Peyer's patch (tissue), 4 donors: Measurements from ENCODE around the gene NRXN3. TPM values are rescaled to one million over a fixed set of nuclear protein-coding genes. Genes with fewer than 3 reads are reported as not detected.

ENCODE experiments used
- DNase-seq, 3 donors: peaks; one replicate each; pipeline ENCODE4 v3.0.0-alpha.2; 2017 to 2019
- H3K27ac ChIP-seq, 4 donors: fragments of 200-600 bp; sonication (generic); one replicate each; pipeline ENCODE4 v1.5.1; 2016 to 2019
- H3K27me3 ChIP-seq, 2 donors: fragments of 200-600 bp; sonication (generic); one replicate each; pipeline ENCODE4 v1.5.1; 2019
- H3K36me3 ChIP-seq, 3 donors: fragments of 200-600 bp; sonication (generic); one replicate each; pipeline ENCODE4 v1.5.1; 2016 to 2019
- H3K4me1 ChIP-seq, 4 donors: fragments of 200-600 bp; sonication (generic); one replicate each; pipeline ENCODE4 v1.5.1; 2016 to 2019
- H3K4me3 ChIP-seq, 4 donors: fragments of 200-600 bp; sonication (generic); 1 replicate in 3 of 4; 2 replicates in 1 of 4; pipeline ENCODE4 v1.5.1; 2016 to 2019; ENCODE audit warnings: mild to moderate bottlenecking in 1 of 4
- H3K9me3 ChIP-seq, 4 donors: fragments of 200-600 bp; sonication (generic); one replicate each; pipeline ENCODE4 v1.5.1; 2016 to 2019; ENCODE audit warnings: mild to moderate bottlenecking in 1 of 4
- POLR2A ChIP-seq, 2 donors: fragments of 450-650 bp; IDR thresholded peaks; one replicate each; pipeline ENCODE4 v1.5.1; 2017; ENCODE audit warnings: antibody characterized with exemption in 2 of 2, mild to moderate bottlenecking in 2 of 2, moderate library complexity in 2 of 2
- total RNA-seq, 4 donors: library from RNA; depleted of rRNA; stranded (reverse); fragments of >200 nt; gene quantifications; one replicate each; pipeline ENCODE4 v1.1.0, GENCODE V29; 2016
- TF ChIP-seq, protein P1 (sequence below), 6 experiments: fragments of 450-650 bp in 4 of 6; fragments of 200-600 bp in 2 of 6; sonication (generic) in 1 of 6; IDR thresholded peaks; one replicate each; pipeline ENCODE4 v1.5.1; 2017 to 2019; ENCODE audit warnings: antibody characterized with exemption in 6 of 6, mild to moderate bottlenecking in 3 of 6, moderate library complexity in 1 of 6

NRXN3 gene
- total RNA-seq, 4 donors from 2014 or later = 1.6 to 10.2 (median 4.4) TPM

DNA sequence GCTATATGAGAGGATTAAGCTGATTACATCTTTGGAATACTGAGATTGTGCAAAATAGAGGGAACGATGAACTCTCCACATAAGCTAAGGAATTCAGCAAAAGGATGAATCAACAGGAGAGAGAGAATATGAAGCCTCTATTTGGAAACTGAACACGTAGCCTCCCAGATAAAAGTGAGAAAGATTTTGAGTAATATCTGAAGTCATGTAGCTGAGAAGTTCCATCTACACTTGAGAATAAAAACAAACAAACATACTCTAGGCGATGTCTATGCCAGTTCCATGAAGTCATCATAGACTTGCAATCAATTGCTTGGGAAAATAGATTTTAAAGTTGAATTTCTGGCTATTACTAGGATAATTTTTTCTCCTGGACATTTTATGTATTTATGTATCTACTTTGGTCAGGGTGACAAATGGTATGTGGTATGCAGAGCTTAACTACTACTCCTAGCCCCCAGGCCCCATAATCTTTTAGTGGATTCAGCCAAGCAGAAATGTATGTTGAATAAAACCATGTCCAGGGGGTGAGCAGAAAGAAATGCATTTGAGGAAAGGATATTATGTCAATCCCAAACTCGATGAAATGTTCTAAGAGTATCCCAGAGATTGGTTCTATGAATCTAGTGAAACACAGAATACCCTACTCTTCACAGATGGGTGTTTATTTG is 1413.7 kb downstream of the NRXN3 start:
- Histone ChIP-seq H3K27ac (no peak overlapping the region), H3K9me3 (no peaks in the 10 kb centered on the region), H3K4me1 (no peaks in the 10 kb centered on the region), H3K27me3 (no peaks in the 10 kb centered on the region), H3K4me3 (no peak overlapping the region), H3K36me3 (no peaks in the 10 kb centered on the region)
- TF ChIP-seq, protein P1, sequence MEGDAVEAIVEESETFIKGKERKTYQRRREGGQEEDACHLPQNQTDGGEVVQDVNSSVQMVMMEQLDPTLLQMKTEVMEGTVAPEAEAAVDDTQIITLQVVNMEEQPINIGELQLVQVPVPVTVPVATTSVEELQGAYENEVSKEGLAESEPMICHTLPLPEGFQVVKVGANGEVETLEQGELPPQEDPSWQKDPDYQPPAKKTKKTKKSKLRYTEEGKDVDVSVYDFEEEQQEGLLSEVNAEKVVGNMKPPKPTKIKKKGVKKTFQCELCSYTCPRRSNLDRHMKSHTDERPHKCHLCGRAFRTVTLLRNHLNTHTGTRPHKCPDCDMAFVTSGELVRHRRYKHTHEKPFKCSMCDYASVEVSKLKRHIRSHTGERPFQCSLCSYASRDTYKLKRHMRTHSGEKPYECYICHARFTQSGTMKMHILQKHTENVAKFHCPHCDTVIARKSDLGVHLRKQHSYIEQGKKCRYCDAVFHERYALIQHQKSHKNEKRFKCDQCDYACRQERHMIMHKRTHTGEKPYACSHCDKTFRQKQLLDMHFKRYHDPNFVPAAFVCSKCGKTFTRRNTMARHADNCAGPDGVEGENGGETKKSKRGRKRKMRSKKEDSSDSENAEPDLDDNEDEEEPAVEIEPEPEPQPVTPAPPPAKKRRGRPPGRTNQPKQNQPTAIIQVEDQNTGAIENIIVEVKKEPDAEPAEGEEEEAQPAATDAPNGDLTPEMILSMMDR (IDR thresholded peaks at IDR 0.05) = no peak
- no peak for TF ChIP-seq POLR2A (IDR thresholded peaks at IDR 0.05)
- no peak for DNase-seq

DNA sequence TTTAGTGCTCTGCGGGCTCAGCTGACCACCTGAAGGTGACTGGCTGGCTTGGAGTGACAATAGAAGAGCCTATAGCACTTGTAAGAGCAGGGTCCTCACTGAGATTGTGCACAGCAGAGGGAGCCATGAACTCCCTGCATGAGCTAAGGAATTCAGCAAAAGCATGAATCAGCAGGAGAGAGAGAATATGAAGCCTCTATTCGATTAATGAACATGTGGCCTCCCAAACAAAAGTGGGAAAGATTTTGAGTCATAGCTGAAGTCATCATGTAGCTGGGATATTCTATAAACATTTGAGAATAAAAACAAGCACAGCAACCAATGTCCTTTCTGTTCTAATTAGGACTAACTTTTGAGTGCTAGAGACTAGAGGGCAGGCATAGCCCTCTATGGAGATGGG is 1414.5 kb downstream of the NRXN3 start:
- H3K4me3 ChIP-seq = no peak overlapping the region
- no peaks in the 10 kb centered on the region for H3K9me3 ChIP-seq
- no peaks in the 10 kb centered on the region for H3K27me3 ChIP-seq
- no peak for DNase-seq
- no peaks in the 10 kb centered on the region for H3K36me3 ChIP-seq
- no peaks in the 10 kb centered on the region for H3K4me1 ChIP-seq
- H3K27ac ChIP-seq = no peak overlapping the region
- TF ChIP-seq, protein P1 (IDR thresholded peaks at IDR 0.05) = no peak
- no peak for TF ChIP-seq POLR2A (IDR thresholded peaks at IDR 0.05)

DNA sequence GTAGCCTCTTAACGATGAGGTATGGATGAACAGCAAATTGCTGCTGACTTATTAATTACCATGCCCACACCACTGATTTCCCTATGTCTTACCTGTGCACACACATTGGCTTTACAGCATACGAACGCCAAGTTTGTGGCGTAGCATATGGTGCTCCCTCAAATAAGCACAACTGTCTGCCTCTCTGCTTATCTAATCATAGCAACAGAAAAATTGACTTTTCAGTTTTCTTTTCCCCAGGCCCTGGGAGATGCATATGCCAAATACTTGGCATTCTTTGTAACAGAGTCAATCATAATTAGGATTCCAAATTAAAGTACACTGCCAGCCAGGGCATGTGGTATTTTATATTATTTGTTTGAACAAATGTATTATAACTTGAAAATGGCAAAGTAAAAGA is 1415.7 kb downstream of the NRXN3 start:
- Histone ChIP-seq H3K27ac (no peak overlapping the region), H3K9me3 (no peaks in the 10 kb centered on the region), H3K27me3 (no peaks in the 10 kb centered on the region), H3K4me1 (no peaks in the 10 kb centered on the region), H3K36me3 (no peaks in the 10 kb centered on the region), H3K4me3 (no peak overlapping the region)
- DNase-seq = no peak
- no peak for TF ChIP-seq POLR2A (IDR thresholded peaks at IDR 0.05)
- TF ChIP-seq, protein P1 (IDR thresholded peaks at IDR 0.05) = no peak

DNA sequence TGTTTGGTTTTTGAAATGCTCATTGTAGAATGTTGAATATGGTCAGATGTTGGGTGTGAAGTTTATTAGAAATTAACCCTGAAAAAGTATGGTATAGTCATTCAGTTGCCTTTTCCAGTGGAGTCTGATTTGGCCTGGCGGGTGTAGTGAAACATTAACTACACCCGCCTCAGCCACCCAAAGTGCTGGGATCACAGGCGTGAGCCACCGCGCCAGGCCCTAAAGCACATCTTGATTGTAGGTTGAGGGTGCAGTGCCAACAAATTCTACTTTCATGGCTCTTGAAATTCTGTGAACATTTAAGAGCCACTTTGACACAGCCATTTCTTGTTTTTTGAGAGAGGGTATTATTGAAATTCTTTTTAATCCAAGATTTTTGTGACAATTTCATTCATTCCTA is 1416.2 kb downstream of the NRXN3 start:
- Histone ChIP-seq H3K9me3 (no peaks in the 10 kb centered on the region), H3K27me3 (no peaks in the 10 kb centered on the region), H3K27ac (no peak overlapping the region), H3K4me3 (no peak overlapping the region), H3K4me1 (no peaks in the 10 kb centered on the region), H3K36me3 (no peaks in the 10 kb centered on the region)
- TF ChIP-seq, protein P1 (IDR thresholded peaks at IDR 0.05) = no peak
- no peak for TF ChIP-seq POLR2A (IDR thresholded peaks at IDR 0.05)
- no peak for DNase-seq

DNA sequence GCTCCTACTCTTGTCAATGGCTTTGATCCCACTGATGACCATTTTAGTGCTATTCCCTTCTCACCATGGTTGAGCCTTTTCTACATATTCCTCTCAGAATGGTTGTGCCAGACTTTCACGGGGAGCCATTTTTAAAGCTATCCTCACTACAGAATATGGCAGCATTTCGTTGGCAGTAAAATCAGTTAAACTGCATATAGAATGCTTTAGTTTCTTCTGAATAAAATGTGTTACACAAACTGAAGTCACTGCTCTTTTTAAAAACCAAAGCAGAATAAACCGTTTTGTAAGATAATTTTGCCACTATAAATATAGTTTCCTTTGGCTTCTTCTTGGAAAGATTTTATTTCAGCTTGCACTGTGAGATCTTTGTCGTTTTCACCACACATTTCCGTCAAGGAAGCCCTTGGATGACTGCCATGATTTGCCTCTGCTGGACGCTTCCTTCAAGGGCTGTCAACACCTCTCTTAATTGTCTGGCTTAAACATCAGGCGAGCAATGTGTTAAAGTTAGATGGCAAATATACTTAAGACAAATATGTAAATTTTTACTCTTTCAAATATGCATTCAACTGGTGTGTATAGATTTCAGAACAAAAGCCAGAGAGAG is 1416.9 kb downstream of the NRXN3 start:
- Histone ChIP-seq H3K4me3 (no peak overlapping the region), H3K36me3 (no peaks in the 10 kb centered on the region), H3K27me3 (no peaks in the 10 kb centered on the region), H3K27ac (no peak overlapping the region), H3K4me1 (no peaks in the 10 kb centered on the region), H3K9me3 (no peaks in the 10 kb centered on the region)
- no peak for TF ChIP-seq POLR2A (IDR thresholded peaks at IDR 0.05)
- TF ChIP-seq, protein P1 (IDR thresholded peaks at IDR 0.05) = no peak
- DNase-seq = no peak
